Body of pancreas (tissue), 4 donors: ENCODE data around the gene TNNI2. TPM values are rescaled to one million over a fixed set of nuclear protein-coding genes. Genes with fewer than 3 reads are reported as not detected.
A peak's percentile ranks its signal among the peaks of the same experiment; 100 is the strongest.

ENCODE experiments used
- ATAC-seq: fragments of 150-250 bp; one replicate; pipeline ENCODE4 v1.9.1; 2016
- DNase-seq, 4 donors: peaks; one replicate each; pipeline ENCODE4 v3.0.0-alpha.2; 2019
- H3K27ac ChIP-seq, 4 donors: fragments of 200-600 bp; sonication (generic); 1 replicate in 3 of 4; 2 replicates in 1 of 4; pipeline versions ENCODE4 v1.5.1 to v1.6.1; 2016 to 2019; ENCODE audit warnings: mild to moderate bottlenecking in 1 of 4, mixed read lengths in 1 of 4, moderate library complexity in 1 of 4
- H3K27me3 ChIP-seq, 2 donors: fragments of 200-600 bp; sonication (generic); one replicate each; pipeline ENCODE4 v1.6.0; 2016; ENCODE audit warnings: mild to moderate bottlenecking in 1 of 2
- H3K36me3 ChIP-seq, 2 donors: fragments of 200-600 bp; sonication (generic); replicated peaks in 1 of 2; 2 replicates each; pipeline ENCODE4 v1.5.1; 2016; ENCODE audit warnings: low read depth in 2 of 2; ENCODE audit not compliant: insufficient read depth in 1 of 2
- H3K4me1 ChIP-seq: fragments of 200-600 bp; sonication (generic); one replicate; pipeline ENCODE4 v1.6.0; 2016
- H3K4me3 ChIP-seq, 2 donors: fragments of 200-600 bp; sonication (generic); 1 replicate in 1 of 2; 2 replicates in 1 of 2; pipeline ENCODE4 v1.5.1; 2016 to 2019
- H3K9me3 ChIP-seq, 3 donors: fragments of 200-600 bp; sonication (generic); 1 replicate in 2 of 3; 2 replicates in 1 of 3; pipeline ENCODE4 v1.5.1; 2016
- POLR2A ChIP-seq, 3 donors: fragments of 450-650 bp; IDR thresholded peaks; one replicate each; pipeline ENCODE4 v1.6.1; 2016; ENCODE audit warnings: antibody characterized with exemption in 3 of 3, mild to moderate bottlenecking in 2 of 3
- WGBS, 2 donors: methylation state at CpG; one replicate each; pipeline ENCODE4 v1.1.5; 2017; 5-methylcytosine and 5-hydroxymethylcytosine counted together
- intact Hi-C: fragments of 100-400 bp; cut with DNase I; formaldehyde crosslinking; loops from one replicate; pipeline ENCODE4 v1.15.1; 2023
- total RNA-seq, 2 donors: library from RNA; depleted of rRNA; stranded (reverse); fragments of >200 nt; gene quantifications; one replicate each; pipeline ENCODE4 v1.1.0, GENCODE V29; 2016
- TF ChIP-seq, protein P1 (sequence below), 7 experiments: fragments of 450-650 bp in 4 of 7; fragments of 200-600 bp in 3 of 7; sonication (generic) in 3 of 7; IDR thresholded peaks; one replicate each; pipeline ENCODE4 v1.5.1; 2016 to 2019; ENCODE audit warnings: antibody characterized with exemption in 7 of 7

TNNI2 gene
- total RNA-seq, 2 donors from 2014 or later, result 3.4 to 3.6 TPM

DNA sequence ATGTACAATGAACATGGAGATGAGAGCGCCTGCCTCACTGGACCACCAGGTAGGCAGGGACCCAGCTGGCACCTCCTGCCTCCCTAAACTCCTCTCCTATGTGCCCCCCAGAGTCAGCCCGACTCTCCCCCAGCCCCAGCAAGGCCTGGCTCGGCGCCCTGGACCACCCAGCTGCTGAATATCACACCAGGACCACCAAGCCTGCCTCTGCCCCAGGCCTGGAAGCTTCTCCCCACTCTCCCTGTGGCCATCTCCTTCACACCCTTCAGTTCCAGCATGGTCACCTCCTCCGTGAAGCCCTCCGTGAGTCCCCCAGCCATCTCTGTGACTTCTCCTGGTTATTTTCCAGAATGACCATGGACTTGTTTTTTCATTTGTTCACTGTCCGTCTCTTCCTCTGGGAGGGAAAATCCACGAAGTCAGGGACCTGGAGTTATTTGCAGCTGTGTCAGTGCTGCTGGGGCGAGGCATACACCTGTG lies 7.7 kb downstream of the TNNI2 start:
- ATAC-seq, result no peak
- Histone ChIP-seq H3K4me3 (no peak overlapping the region), H3K4me1 (peaks cover 50% of the 10 kb centered on the region), H3K36me3 (no peaks in the 10 kb centered on the region), H3K27me3 (no peaks in the 10 kb centered on the region), H3K9me3 (no peaks in the 10 kb centered on the region), H3K27ac (peak overlapping the region in 2 of 4 donors; percentile 94 to 96)
- TF ChIP-seq, protein P1, sequence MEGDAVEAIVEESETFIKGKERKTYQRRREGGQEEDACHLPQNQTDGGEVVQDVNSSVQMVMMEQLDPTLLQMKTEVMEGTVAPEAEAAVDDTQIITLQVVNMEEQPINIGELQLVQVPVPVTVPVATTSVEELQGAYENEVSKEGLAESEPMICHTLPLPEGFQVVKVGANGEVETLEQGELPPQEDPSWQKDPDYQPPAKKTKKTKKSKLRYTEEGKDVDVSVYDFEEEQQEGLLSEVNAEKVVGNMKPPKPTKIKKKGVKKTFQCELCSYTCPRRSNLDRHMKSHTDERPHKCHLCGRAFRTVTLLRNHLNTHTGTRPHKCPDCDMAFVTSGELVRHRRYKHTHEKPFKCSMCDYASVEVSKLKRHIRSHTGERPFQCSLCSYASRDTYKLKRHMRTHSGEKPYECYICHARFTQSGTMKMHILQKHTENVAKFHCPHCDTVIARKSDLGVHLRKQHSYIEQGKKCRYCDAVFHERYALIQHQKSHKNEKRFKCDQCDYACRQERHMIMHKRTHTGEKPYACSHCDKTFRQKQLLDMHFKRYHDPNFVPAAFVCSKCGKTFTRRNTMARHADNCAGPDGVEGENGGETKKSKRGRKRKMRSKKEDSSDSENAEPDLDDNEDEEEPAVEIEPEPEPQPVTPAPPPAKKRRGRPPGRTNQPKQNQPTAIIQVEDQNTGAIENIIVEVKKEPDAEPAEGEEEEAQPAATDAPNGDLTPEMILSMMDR (IDR thresholded peaks at IDR 0.05), result no peak
- 90 to 95% methylated on average over 5 to 9 of the region's 9 CpGs for WGBS, 2 donors
- DNase-seq, result no peak
- intact Hi-C loops, result no loop called here

DNA sequence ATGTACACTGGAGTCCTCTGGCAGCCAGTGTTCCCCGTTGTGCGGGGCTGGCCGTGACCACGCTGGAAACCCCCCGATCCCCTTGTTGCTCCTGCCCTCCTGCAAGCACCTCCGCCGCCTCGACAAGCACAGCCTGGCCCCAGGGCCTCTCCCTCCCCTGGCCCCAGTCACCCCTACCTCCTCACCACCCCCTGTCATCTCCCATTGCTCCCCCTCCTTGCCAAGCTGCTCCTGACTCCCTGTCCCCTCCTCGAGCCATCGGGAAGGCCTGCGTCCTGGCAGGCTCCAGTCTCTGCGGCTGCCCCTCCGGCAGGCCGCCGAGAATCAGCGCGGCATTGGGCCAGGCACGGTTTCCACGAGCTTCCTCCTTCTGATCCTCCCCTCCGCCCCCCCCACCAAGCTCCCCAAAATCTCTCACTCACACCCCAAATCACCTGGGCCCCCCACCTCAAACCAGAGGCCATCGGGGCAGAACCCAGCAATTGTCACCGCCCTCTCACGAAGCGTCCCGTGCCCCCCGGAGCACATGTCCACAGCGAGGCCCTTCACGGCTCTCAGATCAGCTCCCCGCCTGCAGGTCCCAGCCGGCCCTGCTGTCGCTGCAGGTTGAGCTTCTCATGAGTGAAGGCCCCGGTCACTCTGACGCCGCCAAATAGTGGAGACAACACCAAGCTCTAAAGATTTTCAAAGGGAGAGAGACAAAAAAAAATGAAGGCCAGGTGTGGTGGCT lies 8.4 kb downstream of the TNNI2 start:
- DNase-seq, result no peak
- 94 to 95% methylated on average over 24 to 34 of the region's 34 CpGs for WGBS, 2 donors
- ATAC-seq, result no peak

DNA sequence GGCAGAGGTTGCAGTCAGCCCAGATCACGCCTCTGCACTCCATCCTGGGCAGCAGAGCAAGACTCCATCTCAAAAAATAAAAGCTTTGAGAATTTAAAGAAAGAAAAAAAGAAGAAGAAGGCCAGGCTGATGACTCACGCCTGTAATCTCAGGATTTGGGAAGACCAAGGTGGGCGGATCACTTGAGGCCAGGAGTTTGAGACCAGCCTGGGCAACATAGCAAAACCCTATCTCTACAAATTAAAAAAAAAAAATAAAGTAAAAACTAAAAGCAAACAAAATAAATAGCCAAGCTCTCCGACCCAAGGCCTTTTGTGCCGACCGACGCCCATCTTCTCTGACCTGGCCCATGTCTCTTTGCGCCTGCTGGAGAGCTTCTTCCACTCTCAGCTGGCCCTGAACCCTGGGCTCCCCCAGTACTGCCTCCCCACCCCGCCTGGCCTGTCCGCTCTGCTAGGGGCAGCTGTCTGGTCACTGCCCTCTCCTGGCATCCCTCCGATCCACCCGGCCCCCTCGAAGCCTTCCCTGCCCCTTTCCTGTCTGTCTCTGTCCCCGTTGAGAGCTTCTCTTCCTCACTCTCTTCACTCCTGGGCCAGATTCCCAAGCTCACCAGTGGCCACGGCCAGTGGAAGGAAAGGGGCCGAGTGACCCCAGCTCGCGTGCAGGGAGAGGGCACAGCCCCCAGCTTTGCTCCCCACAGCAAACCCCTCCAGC lies 9.3 kb downstream of the TNNI2 start:
- ATAC-seq (no peak), DNase-seq (no peak)
- WGBS, 2 donors, result 82 to 83% methylated on average over 18 of the region's 18 CpGs
- intact Hi-C loops, result no loop called here
- Histone ChIP-seq H3K4me3 (no peak overlapping the region), H3K9me3 (no peaks in the 10 kb centered on the region), H3K27ac (no peak overlapping the region), H3K4me1 (peaks cover 34% of the 10 kb centered on the region), H3K27me3 (no peaks in the 10 kb centered on the region), H3K36me3 (no peaks in the 10 kb centered on the region)
- no peak for TF ChIP-seq POLR2A (IDR thresholded peaks at IDR 0.05)
- TF ChIP-seq, protein P1 (IDR thresholded peaks at IDR 0.05), result no peak

More for the DNA sequence above, 8.4 kb downstream of the TNNI2 start:
- no peak for TF ChIP-seq POLR2A (IDR thresholded peaks at IDR 0.05)
- TF ChIP-seq, protein P1 (IDR thresholded peaks at IDR 0.05), result no peak
- Histone ChIP-seq H3K4me1 (peaks cover 43% of the 10 kb centered on the region), H3K36me3 (no peaks in the 10 kb centered on the region), H3K9me3 (no peaks in the 10 kb centered on the region), H3K27ac (no peak overlapping the region), H3K4me3 (no peak overlapping the region), H3K27me3 (no peaks in the 10 kb centered on the region)
- intact Hi-C loops, result no loop called here

DNA sequence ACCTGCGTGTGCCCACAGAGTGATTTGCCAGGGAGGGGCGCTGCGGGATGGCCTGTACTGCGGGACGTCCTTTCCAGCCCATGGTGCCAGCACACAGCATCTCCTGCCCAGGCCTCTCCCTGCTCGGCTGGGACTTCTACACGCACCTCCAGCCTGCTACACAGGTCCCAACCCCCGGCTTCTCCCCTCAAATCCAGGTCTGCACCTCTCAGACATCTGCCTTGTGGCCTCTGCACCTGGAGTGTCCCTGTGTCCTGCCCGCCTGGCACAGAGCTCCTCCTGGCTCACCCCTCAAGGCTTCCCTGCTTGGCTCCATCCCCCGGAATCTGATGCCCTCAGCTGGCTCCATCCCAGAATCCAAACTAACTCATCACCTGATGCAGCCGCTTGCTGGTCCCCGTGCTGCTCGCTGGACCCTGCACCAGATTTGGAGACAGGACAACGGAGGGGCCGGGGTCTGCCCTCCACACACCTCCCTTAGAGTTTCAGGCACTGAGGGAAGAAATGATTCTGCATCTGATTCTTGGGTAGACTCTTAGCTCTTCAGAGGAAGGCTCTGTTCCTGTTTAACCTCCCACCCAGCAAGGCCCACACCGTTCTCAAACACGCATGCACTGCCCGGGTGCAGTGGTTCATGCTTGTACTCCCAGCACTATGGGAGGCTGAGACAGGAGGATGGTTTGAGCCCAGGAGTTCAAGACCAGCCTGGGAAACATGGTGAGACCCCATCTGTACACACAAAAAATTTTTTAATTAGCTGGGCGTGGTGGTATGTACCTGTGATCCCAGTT lies 10.1 kb downstream of the TNNI2 start:
- H3K27me3 ChIP-seq, result no peaks in the 10 kb centered on the region
- 95 to 96% methylated on average over 18 to 19 of the region's 19 CpGs for WGBS, 2 donors
- no peak for ATAC-seq
- no peaks in the 10 kb centered on the region for H3K9me3 ChIP-seq
- no peak overlapping the region for H3K4me3 ChIP-seq
- DNase-seq, result no peak
- H3K27ac ChIP-seq, result no peak overlapping the region
- peaks cover 27% of the 10 kb centered on the region for H3K4me1 ChIP-seq
- no peak for TF ChIP-seq POLR2A (IDR thresholded peaks at IDR 0.05)
- TF ChIP-seq, protein P1 (IDR thresholded peaks at IDR 0.05), result no peak
- intact Hi-C loops, result no loop called here
- no peaks in the 10 kb centered on the region for H3K36me3 ChIP-seq
